22Rv1 (cell line): ENCODE results near the gene UCK1.
A peak's percentile ranks its signal among the peaks of the same experiment; 100 is the strongest.

Experiments used
- H3K27ac ChIP-seq: fragments of 450-650 bp; 2 replicates; pipeline ENCODE4 v1.5.1; 2017
- CTCF ChIP-seq: fragments of 450-650 bp; IDR thresholded peaks from 2 replicates; pipeline ENCODE4 v1.5.1; 2017; ENCODE audit warnings: mild to moderate bottlenecking
- ZFX ChIP-seq: fragments of 450-650 bp; IDR thresholded peaks from 2 replicates; pipeline ENCODE4 v1.6.1; 2017; ENCODE audit warnings: antibody characterized with exemption, borderline replicate concordance

Gene UCK1

DNA sequence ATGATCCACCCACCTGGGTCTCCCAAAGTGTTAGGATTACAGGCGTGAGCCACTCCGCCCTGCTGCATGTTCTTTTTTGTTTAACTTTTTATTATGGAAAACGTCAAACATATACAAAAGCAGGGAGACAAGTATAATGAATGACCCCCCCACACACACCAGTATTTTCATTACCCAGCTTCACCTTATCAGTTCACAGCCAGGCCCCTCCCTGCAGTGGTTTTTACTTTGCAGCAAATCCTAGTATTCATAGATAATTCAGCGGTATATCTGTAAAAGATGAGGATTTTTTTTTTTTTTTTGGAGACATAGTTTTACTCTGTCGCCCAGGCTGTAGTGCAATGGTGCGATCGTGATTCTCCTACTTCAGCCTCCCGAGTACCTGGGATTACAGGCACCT is 26.1 kb downstream of the UCK1 start:
- TF ChIP-seq ZFX (no peak), CTCF (no peak)
- H3K27ac ChIP-seq = no peak overlapping the region

DNA sequence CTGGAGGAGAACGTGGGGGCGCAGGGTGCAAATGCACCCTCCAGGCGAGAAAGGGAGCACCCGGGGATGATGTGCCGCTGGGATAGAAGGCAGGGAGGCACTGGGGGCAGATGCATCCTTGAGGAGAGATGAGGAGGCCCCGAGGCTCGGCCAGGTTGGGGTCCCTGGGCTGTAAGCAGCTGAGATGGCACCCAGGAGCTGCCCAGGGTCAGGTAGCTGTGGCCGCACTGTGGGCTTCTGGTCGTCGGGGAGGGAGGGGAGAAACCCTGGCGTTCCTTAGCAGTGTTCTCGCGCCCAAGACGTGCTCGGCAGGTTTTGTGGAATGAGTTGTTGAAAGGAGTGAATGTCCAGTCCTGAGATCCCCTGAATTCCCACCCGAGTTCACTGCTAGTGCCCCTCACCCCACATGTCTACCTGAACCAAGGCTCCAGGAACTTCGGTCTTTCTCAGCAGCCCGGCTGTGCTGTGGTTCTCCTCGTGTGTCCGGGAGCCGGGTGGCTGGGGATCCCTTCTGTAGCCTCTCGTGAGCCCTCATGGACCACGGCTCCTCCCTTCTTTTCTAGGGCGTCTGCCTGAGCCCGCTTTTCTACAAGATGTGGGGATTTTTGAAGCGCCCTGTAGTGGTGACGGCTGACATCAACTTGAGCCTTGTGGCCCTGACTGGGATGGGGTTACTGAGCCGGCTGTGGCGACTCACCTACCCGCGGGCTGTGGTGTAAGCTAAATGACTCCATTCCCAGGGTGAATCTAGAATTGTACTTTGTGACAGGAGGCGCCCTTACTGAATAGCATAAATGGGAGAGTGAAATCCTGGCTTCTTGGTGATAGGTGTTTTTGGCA is 27.2 kb downstream of the UCK1 start:
- H3K27ac ChIP-seq = peak overlapping the region; percentile 70
- TF ChIP-seq CTCF (no peak), ZFX (no peak)

GRCh38 chr9:131502781-131503625 is 28.1 kb downstream of the UCK1 start, which contains the start of gene POMT1:
TSS of gene POMT1 (plus strand) at chr9:131502918. CDS start at chr9:131504219, 1,301 bp downstream.
- H3K27ac ChIP-seq = peak within 1 kb of the TSS; percentile 70
- TF ChIP-seq CTCF (no peak), ZFX (no peak)

GRCh38 chr9:131500939-131501541 is 30.0 kb downstream of the UCK1 start:
- H3K27ac ChIP-seq = peak overlapping the region; percentile 36
- no peak for TF ChIP-seq ZFX
- no peak for TF ChIP-seq CTCF

GRCh38 chr9:131500377-131500776 is 30.7 kb downstream of the UCK1 start:
- TF ChIP-seq ZFX = no peak
- TF ChIP-seq CTCF = no peak
- peak overlapping the region; percentile 36 for H3K27ac ChIP-seq

DNA sequence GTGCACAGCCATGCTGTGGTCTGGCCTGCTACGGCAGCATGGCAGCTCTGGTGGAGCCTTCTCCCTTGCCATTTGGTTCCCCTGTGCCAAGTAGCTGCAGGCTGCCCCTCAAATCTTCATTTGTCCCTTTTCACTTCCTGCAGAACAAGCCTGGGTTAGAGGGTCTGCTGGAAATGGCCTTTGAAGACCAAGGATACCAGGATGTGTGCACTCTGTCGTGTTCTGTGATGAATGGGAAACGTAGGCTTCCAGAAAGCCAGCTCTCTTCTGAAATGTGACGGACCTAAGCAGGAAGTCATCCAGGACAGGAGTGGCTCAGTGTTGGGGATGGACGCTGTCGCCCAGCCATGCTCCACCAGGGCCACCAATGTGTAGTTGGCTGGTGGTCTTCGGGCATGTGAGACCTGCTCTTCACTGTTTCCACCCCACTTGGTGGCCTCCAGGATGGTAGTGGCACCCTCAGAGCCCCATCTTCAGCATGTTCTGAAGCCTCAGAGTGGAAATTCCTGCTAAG is 31.8 kb downstream of the UCK1 start:
- H3K27ac ChIP-seq = no peak overlapping the region
- TF ChIP-seq CTCF (no peak), ZFX (no peak)
